ENCODE data around the gene LIN28A. TPM values are rescaled to one million over a fixed set of nuclear protein-coding genes. Genes with fewer than 3 reads are reported as not detected.
A peak's percentile ranks its signal among the peaks of the same experiment; 100 is the strongest.

LIN28A gene
- total and polyA plus RNA-seq, 8 donors = 1.2 TPM; not detected in 7

DNA sequence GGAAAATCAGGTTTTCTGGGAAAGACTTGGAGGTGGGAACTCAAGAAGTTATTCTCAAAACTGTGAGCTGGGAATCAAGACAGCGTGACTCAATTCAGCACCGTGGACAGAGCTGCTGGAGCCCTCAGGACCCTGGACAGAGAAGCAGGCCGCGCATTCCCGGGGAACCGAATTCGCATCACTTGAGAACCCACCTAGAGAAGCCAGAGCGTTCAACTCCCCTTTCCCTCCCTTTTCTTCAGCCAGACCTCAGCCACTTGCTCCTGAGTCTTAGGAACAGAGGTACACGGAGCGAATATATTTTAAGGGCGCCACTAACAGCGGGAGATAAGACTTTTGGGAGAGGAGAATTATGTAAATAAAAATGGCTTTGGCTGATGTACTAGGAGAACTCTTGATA, 2.0 kb upstream of the LIN28A start:
- FAIRE-seq (no peak), ATAC-seq (peak; percentile 85 to 99 (median 94)), DNase-seq (peak; percentile 47 to 89 (median 70))
- 0 to 4% methylated on average over 12 of the region's 12 CpGs for WGBS, 2 donors
- Histone ChIP-seq H3K4me1 (no peaks in the 10 kb centered on the region), H3K27me3 (peaks cover 0 to 24% (median 0%) of the 10 kb centered on the region in 4 donors), H3K27ac (no peak overlapping the region), H3K4me3 (no peak overlapping the region), H3K9me3 (no peaks in the 10 kb centered on the region), H3K36me3 (no peaks in the 10 kb centered on the region)
- intact Hi-C loops (cut with DNase I) = no loop called here
- TF ChIP-seq, protein P1, sequence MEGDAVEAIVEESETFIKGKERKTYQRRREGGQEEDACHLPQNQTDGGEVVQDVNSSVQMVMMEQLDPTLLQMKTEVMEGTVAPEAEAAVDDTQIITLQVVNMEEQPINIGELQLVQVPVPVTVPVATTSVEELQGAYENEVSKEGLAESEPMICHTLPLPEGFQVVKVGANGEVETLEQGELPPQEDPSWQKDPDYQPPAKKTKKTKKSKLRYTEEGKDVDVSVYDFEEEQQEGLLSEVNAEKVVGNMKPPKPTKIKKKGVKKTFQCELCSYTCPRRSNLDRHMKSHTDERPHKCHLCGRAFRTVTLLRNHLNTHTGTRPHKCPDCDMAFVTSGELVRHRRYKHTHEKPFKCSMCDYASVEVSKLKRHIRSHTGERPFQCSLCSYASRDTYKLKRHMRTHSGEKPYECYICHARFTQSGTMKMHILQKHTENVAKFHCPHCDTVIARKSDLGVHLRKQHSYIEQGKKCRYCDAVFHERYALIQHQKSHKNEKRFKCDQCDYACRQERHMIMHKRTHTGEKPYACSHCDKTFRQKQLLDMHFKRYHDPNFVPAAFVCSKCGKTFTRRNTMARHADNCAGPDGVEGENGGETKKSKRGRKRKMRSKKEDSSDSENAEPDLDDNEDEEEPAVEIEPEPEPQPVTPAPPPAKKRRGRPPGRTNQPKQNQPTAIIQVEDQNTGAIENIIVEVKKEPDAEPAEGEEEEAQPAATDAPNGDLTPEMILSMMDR (IDR thresholded peaks at IDR 0.05) = no peak

DNA sequence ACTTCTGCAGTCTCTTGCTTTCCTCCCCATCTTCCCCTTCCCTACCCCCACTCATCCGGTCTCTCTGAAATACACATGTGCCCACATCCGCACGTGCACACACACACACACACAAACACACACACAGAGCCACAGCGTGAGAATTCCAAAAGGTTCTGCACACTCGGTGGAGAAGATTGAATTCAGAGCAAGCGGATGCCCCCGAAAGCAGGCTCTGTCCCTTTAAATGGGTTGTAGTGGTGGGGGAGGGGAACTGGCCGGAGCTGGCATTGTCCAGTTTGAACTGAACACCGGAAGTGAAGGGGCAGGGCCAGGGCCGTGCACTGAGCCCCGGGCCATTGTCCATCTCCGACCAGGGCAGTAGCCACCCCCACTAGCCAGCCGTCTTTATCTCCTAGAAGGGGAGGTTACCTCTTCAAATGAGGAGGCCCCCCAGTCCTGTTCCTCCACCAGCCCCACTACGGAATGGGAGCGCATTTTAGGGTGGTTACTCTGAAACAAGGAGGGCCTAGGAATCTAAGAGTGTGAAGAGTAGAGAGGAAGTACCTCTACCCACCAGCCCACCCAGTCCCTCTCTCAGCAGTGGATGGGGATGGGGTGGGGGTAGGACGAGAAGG, 1.3 kb upstream of the LIN28A start:
- TF ChIP-seq, protein P1 (IDR thresholded peaks at IDR 0.05) = no peak
- H3K4me3 ChIP-seq = no peak overlapping the region
- no peak for DNase-seq

DNA sequence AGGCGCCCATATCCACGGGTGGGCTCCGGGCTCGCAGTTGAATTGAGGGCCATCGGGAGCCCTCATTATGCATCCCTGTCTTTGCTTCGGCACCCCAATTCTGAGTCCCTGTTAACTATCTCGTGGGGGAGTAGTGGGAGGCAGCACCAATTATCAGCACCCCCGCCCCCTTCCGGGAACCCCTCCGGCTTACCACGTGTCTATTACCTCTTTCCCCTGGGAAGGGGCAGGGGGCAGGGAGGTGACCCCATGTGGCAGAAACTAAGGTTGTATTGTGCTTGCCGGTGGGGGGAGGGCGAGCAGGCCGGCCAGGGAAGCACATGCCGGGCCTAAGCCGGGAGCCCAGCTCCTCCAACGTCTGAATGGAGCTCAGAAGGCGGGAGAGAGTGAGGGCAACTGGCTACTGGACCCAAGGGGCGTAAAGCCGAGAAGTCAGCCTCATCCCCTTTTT, 1.0 kb downstream of the LIN28A start:
- Histone ChIP-seq H3K4me3 (no peak overlapping the region), H3K4me1 (no peaks in the 10 kb centered on the region), H3K27me3 (peaks cover 0 to 28% (median 0%) of the 10 kb centered on the region in 4 donors), H3K27ac (no peak overlapping the region), H3K9me3 (no peaks in the 10 kb centered on the region), H3K36me3 (no peaks in the 10 kb centered on the region)
- 10 to 14% methylated on average over 20 of the region's 20 CpGs for WGBS, 2 donors
- ATAC-seq = no peak
- intact Hi-C loops (cut with DNase I) = no loop called here
- FAIRE-seq = no peak
- DNase-seq = no peak
- TF ChIP-seq, protein P1 (IDR thresholded peaks at IDR 0.05) = no peak

More for the DNA sequence above, 1.3 kb upstream of the LIN28A start:
- ATAC-seq = peak in 1 of 4 donors; percentile 21
- Histone ChIP-seq H3K4me1 (no peaks in the 10 kb centered on the region), H3K9me3 (no peaks in the 10 kb centered on the region), H3K27me3 (peaks cover 0 to 24% (median 0%) of the 10 kb centered on the region in 4 donors), H3K27ac (no peak overlapping the region), H3K36me3 (no peaks in the 10 kb centered on the region)
- intact Hi-C loops (cut with DNase I) = no loop called here
- FAIRE-seq = no peak
- 3 to 6% methylated on average over 16 of the region's 16 CpGs for WGBS, 2 donors

DNA sequence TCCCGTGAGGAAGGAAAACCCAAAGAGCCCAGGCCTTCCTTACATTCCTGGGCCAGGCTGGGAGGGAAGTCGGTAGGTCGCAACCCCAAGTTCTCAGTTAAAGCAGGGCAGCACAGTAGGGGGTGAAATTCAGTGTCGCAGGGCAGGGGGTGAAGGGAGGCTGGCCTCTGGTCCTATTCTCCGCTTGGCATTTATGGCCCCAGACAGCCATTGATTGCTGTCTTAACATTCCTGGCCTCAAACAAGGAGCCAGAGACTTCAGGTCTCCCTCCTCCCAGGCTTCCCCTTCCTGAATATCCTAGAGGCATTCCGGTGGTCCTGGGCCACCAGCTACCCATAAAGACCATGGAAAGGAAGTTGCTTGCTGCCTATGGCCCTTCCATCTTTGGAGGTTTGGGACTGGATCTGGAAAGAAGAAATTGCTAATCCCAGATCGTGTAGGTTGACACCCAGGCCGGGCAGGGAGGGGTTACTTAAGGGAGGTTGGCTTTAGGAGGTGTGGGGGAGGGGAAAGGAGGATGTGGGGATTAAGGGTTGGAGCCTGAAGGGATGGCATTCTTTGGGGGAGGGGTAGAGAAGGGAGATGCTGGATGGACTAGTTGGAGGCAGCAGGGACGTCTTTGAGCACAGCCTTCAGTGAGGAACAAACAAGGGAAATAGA, 1.7 kb downstream of the LIN28A start:
- no peak for DNase-seq
- no peak overlapping the region for H3K4me3 ChIP-seq
- H3K27me3 ChIP-seq = peaks cover 0 to 28% (median 0%) of the 10 kb centered on the region in 4 donors
- H3K27ac ChIP-seq = no peak overlapping the region
- TF ChIP-seq, protein P1 (IDR thresholded peaks at IDR 0.05) = no peak
- H3K36me3 ChIP-seq = no peaks in the 10 kb centered on the region
- WGBS, 2 donors = 19 to 25% methylated on average over 9 of the region's 9 CpGs
- no peaks in the 10 kb centered on the region for H3K4me1 ChIP-seq
- no peak for ATAC-seq
- intact Hi-C loops (cut with DNase I) = no loop called here
- FAIRE-seq = no peak
- no peaks in the 10 kb centered on the region for H3K9me3 ChIP-seq

DNA sequence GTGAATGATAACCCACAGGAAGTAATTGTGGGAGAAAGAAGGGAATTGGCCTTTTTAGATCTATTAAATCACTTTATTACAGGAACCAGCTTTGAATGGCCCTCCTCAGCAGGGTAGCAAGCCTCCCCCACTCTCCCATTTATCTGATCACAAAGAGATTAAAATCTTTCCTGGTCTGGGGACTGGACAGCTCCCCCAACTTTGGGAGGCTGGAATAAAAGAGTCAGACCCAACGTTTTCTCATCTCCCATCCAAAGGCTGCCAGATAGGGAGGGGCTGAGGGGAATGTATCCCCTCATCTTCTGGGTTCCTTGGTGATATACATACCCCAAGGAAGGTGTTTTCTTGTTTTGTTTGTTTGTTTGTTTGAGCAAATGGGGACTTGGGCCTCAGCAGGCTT, 2.4 kb downstream of the LIN28A start:
- FAIRE-seq (no peak), ATAC-seq (no peak), DNase-seq (no peak)
- intact Hi-C loops (cut with DNase I) = no loop called here
- TF ChIP-seq, protein P1 (IDR thresholded peaks at IDR 0.05) = no peak
- Histone ChIP-seq H3K27ac (no peak overlapping the region), H3K9me3 (no peaks in the 10 kb centered on the region), H3K4me1 (no peaks in the 10 kb centered on the region), H3K27me3 (peaks cover 0 to 28% (median 0%) of the 10 kb centered on the region in 4 donors), H3K4me3 (no peak overlapping the region), H3K36me3 (no peaks in the 10 kb centered on the region)
- 2 to 4% methylated on average over 1 of the region's 1 CpG for WGBS, 2 donors

All from pancreas (tissue), 10 donors.